ENCODE measurements around the gene HMGA1.
"Not testable (repeated sequence)": the region's sequence is repeated elsewhere in the genome, so short reads cannot be mapped to it uniquely, and the experiment has no call there.

The HMGA1 gene

GRCh38 chr6:34239893-34240292 is 3.2 kb downstream of the HMGA1 start:
- no peak for DNase-seq (ENCODE audit: low read depth in 1 of 2, low spot score in 1 of 2)

- DNase-seq (ENCODE audit: low read depth in 1 of 2, low spot score in 1 of 2) = no peak
Observed at GRCh38 chr6:34240329-34241248, 3.9 kb downstream of the HMGA1 start.

- DNase-seq (ENCODE audit: low read depth in 1 of 2, low spot score in 1 of 2) = no peak
Observed at GRCh38 chr6:34241351-34242215, 4.9 kb downstream of the HMGA1 start.

GRCh38 chr6:34242252-34243130 is 5.8 kb downstream of the HMGA1 start:
- no peak for DNase-seq (ENCODE audit: low read depth in 1 of 2, low spot score in 1 of 2)

- no peak for DNase-seq (ENCODE audit: low read depth in 1 of 2, low spot score in 1 of 2)
Observed at GRCh38 chr6:34243131-34243771, 6.6 kb downstream of the HMGA1 start.

- DNase-seq (ENCODE audit: low read depth in 1 of 2, low spot score in 1 of 2) = no peak
Observed at GRCh38 chr6:34243901-34244884, 7.5 kb downstream of the HMGA1 start.

- DNase-seq (ENCODE audit: low read depth in 1 of 2, low spot score in 1 of 2) = not testable (repeated sequence)
Observed at GRCh38 chr6:34245032-34245760, 8.5 kb downstream of the HMGA1 start.

GRCh38 chr6:34245761-34246140 is 9.1 kb downstream of the HMGA1 start:
- not testable (repeated sequence) for DNase-seq (ENCODE audit: low read depth in 1 of 2, low spot score in 1 of 2)

GRCh38 chr6:34246249-34246562 is 9.5 kb downstream of the HMGA1 start:
- DNase-seq (ENCODE audit: low read depth in 1 of 2, low spot score in 1 of 2) = no peak

- DNase-seq (ENCODE audit: low read depth in 1 of 2, low spot score in 1 of 2) = no peak
Observed at GRCh38 chr6:34246563-34247391, 10.1 kb downstream of the HMGA1 start.

- DNase-seq (ENCODE audit: low read depth in 1 of 2, low spot score in 1 of 2) = no peak
Observed at GRCh38 chr6:34247481-34248197, 11.0 kb downstream of the HMGA1 start.

- DNase-seq (ENCODE audit: low read depth in 1 of 2, low spot score in 1 of 2) = no peak
Observed at GRCh38 chr6:34248198-34248726, 11.6 kb downstream of the HMGA1 start.

- DNase-seq (ENCODE audit: low read depth in 1 of 2, low spot score in 1 of 2) = peak; percentile 96 to 97
Observed at GRCh38 chr6:34248727-34249468, 12.2 kb downstream of the HMGA1 start, which contains the start of gene SMIM29. Gene SMIM29 (minus strand): TSS chr6:34249006. CDS start chr6:34247791, 1,215 bp downstream.

GRCh38 chr6:34249469-34250261 is 13.0 kb downstream of the HMGA1 start:
- no peak for DNase-seq (ENCODE audit: low read depth in 1 of 2, low spot score in 1 of 2)

GRCh38 chr6:34252395-34252794 is 15.7 kb downstream of the HMGA1 start:
- DNase-seq (ENCODE audit: low read depth in 1 of 2, low spot score in 1 of 2) = not testable (repeated sequence)
